Pulmonary artery endothelial cell (primary cell): ENCODE measurements around the gene SMPD2. TPM values are rescaled to one million over a fixed set of nuclear protein-coding genes. Genes with fewer than 3 reads are reported as not detected.

Experiments
- DNase-seq: peaks from one replicate; pipeline ENCODE4 v3.0.0-alpha.2; 2011; ENCODE audit warnings: low read depth, low spot score
- total RNA-seq: library from RNA; depleted of rRNA; stranded (reverse); fragments of >200 nt; gene quantifications from 2 replicates; pipeline ENCODE4 v1.2.3, GENCODE V29; 2014

Gene SMPD2
- total RNA-seq, 1 donor from 2014 or later, result 10.7 TPM

DNA sequence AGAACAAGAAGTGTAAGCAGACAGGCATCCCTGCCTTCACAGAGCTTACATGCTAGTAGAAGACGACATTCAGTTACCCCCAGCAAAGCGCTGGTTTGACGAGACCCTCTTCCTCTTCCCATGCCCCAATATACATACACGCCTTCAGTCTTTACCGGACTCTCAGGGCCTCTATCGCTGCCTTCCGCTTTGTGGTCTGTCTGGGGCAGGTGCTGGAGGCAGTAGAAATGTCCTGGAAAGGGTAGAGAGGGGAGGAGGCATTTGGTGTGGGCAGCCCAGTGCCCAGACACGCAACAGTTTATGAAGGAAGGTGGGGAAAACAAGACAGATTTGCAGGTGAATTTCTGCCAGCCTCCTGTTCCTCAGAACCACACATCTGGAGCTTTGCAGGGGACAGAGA, 6.0 kb downstream of the SMPD2 start:
- no peak for DNase-seq

DNA sequence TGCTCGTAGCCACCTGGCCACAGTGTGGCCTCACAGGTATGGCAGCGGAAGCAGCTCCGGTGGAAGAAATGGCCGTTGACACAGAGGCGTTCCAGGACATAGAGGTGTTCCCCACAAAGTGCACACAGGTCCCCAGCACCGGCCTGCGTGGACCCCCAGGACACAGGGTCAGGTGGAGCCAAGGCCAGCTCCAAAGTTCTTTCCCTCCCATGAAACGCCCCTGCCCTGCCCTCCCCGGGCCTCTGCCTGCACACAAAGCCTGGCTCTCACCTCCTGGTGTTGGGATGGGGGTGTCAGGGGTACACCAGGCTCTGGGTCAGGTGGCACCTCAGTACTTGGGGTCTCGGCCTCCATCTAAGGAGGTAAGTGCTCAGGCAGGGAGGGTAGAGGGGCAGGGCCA, 6.6 kb downstream of the SMPD2 start:
- no peak for DNase-seq

DNA sequence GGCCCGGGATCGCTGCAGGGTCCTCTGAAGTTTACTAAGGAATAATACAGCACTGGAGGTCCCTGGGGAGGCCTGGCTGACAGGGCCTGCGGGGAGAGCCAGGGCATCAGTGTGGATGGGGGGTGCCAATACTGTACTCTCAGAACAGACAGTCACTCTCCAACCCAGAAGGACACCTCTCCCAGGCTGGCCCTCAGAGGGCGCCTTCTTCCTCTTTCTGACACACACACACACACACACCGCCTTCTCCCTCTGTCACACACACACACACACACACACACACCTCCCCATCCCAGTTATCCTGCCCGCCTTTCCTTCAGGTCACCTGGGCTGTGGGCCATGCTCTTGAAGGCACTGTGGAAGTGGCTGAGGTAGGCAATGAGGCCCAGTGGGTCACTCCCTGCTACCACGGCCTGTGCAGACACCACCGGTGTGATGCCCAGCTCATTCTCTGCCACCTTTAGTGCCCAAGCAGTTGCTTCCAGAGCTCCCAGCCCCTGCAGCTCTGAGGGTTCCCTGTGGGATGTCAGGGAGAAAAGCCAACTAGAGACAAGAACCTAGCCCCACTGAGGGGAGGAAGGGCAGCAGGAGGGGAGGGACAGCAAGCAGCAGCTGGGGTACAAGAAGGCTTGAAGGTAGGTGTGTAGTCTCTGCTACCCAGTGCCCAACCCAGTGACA, 7.5 kb downstream of the SMPD2 start:
- DNase-seq, result no peak

GRCh38 chr6:109448615-109449014, 8.1 kb downstream of the SMPD2 start:
- DNase-seq, result no peak

GRCh38 chr6:109449064-109449794, 8.7 kb downstream of the SMPD2 start:
- no peak for DNase-seq

DNA sequence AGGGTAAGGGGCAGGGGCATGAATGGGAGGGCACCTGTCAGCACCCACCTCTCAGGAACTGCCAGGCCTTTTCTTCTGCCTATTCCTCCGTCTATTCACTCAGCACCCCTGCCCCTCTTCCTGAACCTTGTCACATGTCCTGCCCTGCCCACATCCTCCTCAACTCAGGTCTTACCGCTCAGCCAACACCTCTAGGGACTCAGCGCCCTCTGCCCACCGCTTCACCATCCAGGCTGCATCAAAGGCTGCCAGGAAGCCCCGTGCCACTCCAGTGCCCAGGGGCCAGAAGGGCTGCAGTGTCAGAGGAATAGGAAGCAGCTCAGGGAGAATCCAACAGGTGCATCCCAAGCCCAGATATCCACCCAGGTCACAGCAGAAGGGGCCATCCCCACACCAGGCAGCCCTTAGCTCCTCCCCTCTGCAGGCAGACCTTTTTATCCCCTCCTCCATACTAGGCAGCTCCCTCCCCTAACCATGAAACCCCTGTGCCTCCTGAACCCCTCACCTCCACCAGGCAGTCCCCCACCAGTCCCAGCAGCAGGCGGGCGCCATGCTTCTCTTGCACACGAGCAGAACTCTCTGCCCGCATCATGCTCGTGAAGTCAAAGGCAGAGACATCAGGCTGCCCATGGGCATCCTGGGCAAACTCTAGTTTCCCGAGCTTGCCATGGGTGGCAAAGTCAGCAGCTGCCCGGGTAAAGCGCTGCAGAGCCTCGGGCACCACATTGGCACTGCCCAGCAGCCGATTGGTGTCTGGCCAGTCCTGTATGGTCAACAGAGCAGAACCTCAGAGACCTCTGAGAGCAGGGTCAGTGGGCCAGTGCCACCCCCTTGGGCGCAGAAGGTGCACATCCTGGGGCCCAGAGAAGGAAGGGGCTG, 9.5 kb downstream of the SMPD2 start:
- DNase-seq, result no peak

GRCh38 chr6:109450801-109451200, 10.3 kb downstream of the SMPD2 start:
- DNase-seq, result no peak

DNA sequence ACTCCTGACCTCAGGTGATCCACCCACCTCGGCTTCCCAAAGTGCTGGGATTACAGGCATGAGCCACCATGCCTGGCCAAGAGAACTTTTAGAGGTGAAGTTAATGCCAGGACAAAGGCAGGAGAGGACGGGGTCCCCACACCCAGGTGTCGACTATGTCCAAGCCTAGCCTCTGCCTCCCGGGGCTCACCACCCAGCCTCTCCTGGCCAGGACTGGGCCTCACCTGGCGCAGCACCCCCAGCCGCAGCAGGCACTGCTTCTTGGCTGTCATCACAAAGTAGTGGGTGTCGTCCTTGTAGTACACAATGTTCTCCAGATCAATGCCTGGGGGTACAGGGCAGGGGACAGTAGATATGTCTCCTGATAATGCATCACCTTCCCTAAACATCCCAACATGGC, 10.9 kb downstream of the SMPD2 start:
- no peak for DNase-seq

DNA sequence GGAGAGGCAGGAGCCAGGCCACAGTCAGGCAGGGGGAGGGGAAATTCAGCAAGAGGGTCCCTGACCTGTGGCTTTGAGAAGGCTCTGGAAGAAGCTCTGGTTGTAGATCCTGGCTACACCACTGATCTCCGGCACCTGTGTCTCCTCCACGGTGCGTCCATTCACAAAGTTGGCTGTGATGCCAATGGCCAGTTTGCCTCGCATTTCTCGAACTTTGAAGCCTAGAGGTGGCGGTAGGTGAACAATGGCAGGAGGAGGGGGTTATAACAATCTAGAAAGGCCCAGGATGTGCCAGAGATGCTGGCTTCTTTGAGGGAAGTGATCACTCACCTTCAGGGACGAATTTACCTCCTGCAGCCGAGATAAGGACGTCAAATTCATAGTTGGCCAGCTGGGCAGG, 11.7 kb downstream of the SMPD2 start:
- no peak for DNase-seq

DNA sequence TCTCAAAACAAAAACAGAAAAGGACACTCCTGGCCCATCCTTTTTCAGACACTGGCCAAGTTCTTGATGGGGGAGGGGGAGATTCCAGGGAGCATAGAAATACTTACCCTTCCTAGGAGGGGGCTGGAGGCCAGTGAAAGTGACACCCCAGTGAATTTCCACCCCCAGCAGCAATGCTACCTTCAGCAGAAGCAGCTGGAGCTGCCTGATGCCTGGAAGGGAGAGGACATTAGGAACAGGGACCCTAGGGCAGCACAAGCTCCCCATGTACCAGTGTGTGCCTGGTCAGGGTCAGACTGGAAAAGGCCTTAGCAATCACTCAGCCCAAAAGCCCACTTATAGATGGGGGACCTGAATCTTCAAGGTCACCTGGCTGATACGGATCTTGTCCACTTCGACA, 12.6 kb downstream of the SMPD2 start:
- no peak for DNase-seq

DNA sequence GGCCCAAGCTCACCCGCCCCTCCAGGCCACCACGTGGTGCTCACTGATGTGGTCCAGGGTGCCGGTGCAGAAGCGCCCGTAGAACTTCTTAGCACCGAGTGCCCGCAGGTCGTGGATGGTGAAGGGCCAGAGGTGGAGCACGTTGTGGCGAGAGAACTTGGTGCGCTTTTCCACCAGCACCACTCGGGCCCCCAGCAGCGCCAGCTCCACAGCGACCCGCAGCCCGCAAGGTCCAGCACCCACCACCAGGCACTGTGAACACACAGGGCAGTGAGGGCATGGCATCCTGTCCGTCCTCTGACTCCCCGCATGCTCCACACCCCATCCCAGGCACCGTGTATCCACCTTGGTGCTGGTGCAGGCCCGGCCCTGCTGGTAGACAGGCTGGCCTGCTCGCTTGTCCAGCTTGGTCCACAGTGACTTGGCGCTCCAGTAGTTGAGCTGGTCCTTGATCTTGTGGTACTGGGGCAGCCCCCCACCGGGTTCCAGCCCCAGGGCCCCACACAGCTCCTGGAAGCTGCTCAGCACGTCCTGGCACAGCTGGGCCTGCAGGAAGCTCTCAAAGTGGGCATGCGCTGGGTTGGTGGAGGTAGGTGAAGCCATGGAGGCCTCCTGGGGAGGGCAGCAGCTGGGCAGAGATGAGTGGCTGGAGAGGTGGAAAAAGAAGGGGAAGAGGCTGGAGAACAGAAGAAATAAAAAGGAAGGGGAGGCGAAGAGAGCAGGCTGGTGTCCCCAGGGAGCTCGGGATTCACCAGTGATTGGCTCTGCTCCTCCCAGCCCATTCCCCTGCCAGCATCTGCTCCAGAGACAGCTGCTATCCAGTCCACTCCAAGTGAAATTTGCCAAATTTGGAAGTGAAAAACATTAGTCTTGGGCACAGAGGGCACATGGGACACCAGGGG, 13.3 kb downstream of the SMPD2 start:
- DNase-seq, result no peak

DNA sequence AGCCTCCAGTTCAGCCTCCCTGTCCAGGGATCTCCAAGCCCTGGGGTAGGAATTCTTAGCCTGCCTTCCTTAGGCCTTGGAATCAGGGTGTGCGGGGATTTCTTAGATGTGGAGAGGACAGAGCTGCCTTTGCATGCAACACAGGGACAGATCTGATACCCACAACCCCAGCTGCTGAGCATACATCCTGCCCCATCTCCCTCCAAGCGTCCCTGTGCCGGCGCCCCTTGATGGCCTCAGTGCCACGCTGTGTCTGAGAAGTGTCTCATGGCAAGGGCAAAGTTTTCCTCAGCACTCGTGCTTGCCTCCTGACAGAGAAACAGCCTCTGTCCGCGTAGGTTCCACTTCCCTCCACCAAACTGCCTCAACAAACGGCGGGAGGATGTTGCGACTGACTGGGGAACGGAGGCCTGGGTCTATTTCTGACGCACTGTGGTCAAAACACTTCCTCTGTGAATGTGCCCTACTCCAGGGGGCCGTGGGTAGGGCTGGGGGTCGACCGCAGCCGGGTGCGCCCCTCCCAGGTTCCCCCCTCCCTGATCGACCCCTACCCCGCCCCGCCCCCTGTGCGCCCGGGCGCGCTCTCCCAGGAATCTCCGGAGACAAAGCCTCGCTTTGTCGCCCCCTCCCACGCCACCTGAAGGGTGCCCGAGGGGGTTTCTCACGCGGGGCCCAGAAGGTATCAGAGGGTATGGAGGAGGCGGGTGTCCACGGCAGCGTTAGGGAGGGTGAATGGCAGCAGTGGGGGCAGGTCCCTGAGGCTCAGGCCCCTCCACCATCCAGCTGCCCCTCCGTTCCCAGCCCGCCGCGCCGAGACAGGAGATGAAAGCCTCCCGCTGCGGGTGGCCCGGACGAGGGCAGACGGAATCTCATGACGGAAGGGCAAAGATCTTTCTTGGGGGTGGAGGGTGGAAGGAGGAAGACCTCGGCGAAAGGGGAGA, 14.2 kb downstream of the SMPD2 start:
- DNase-seq, result no peak

DNA sequence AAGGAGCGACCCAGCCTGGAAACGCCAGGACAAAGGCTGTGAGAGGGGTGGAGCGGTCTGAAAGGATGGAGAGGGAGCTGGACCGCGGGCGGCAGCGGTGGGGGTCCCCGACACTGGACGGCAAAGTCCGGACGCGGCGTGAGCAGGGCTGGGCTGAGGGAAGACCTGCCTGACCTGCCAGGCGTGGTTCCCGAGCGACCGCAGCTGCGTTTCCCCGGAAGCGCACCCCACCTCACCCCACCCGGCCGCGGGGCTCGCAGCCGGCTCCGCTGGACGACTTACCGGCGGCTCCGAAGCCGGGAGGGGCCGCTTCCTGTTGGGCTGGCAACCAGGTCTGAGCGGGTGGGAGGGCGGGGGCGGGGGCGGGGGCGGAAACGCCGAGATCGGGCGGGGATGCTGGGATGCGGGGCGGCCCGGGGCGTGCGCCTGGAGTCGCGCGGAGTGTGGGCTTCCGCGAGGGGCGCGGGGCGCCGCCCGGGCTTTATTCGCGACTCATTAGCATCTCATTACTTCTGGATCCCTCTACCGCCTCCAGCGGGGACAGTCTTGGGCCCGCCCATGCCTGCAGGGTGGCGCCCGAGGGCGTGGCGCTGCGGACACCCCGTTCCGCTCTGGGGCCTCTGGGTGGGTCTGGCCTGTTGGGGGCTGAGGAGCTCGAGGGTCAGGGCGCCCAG, 15.1 kb downstream of the SMPD2 start, which contains the start of gene MICAL1:
TSS of gene MICAL1 (minus strand) at position 336 of the 674 bp plus-strand sequence. CDS start 1,576 bp downstream, outside the sequence.
- DNase-seq, result no peak

- DNase-seq, result no peak
These were observed 15.6 kb downstream of the SMPD2 start for GRCh38 chr6:109456111-109456583.

DNA sequence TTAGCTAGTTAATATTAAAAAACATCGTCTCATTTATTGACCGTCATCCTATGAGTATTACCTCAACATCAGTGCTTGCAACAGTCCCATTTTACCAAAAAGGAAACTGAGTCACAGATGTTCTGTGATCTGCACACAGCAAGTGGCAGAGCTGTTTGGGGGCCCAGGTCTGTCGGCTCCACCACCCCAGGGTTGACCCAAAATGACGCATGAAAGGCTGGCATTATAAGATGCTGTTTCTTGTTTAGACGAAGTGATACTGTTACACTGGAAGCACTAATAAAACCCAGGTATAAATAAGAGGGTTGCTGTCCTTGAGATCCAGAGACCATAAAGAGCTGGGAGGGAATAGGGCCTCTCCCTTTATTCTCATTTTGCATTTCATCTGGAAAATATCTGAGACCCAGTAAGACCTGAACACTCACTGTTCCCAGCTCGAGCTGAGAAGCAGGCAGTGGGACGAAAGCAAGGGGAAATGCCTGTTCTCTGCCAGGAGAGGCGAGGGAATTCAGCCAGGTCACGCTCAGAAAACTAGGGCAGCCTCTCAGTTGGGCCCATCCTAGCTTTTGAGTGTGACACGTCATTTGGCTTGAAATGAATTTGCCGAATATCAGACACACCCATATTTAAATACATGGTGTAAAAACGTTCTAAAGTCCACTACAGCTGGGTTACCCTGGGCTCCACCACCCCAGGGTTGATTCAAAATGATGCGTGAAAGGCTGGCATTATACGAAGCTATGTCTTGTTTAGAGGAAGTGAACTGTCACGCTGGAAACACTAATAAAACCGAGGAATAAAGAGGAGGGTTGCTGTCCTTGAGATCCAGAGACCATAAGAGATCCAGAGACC, 16.4 kb downstream of the SMPD2 start:
- DNase-seq, result no peak

GRCh38 chr6:109457562-109457996, 17.1 kb downstream of the SMPD2 start:
- DNase-seq, result no peak

DNA sequence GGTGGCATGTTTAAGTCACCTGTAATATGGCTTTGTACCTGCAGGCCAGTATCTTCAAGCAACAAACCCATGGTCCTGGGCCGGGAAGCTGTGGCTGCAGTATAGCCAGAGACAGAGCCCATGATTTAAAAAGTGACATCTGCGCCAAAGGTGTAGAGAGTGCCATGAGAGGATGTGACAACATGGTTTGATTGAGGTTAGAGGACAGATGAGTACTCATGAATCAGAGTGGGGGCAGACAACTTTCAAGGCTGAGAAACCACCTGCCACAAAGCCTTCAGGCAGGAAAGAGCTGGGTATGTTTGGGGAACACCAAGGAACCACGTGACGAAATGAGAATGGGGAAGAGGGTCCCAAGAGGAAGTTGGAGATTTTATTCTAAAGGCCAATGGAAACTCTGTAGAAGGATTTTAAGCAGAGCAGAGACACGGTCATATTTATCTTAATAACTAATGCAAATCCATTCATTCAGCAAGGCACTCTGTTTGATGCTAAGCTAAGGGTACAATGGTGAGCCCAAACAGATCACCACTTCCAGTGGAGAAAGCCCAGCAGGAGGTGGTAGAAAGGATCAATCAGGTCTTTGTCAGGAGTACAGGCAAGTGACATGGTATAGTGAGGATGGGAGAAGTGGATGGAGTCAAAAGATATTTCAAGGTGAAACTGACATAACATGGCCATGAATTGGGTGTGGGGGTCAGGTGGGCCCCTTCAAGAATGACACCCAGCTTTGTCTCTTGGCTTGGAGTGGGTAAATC, 18.4 kb downstream of the SMPD2 start:
- no peak for DNase-seq
